Measurements from ENCODE around the gene CYP2D6. TPM values are rescaled to one million over a fixed set of nuclear protein-coding genes. Genes with fewer than 3 reads are reported as not detected.
"Not testable (repeated sequence)": the region's sequence is repeated elsewhere in the genome, so short reads cannot be mapped to it uniquely, and the experiment has no call there.

The CYP2D6 gene
- total RNA-seq, 1 donor from 2014 or later: 0.53 TPM

GRCh38 chr22:42111798-42112197 is 18.8 kb downstream of the CYP2D6 start:
- no peak for TF ChIP-seq CTCF (IDR thresholded peaks at IDR 0.05)
- Histone ChIP-seq H3K4me3 (no peak overlapping the region), H3K4me1 (no peaks in the 10 kb centered on the region), H3K27ac (no peak overlapping the region), H3K9me3 (peaks cover 12 to 17% of the 10 kb centered on the region in 2 donors), H3K27me3 (no peaks in the 10 kb centered on the region), H3K36me3 (peaks cover 0 to 3% of the 10 kb centered on the region in 2 donors)
- intact Hi-C loops (cut with DNase I): no loop called here
- DNase-seq (ENCODE audit: low spot score in 2 of 2): no peak

- DNase-seq (ENCODE audit: low spot score in 2 of 2): no peak
- no peaks in the 10 kb centered on the region for H3K27me3 ChIP-seq
- no peak overlapping the region for H3K27ac ChIP-seq
- intact Hi-C loops (cut with DNase I): no loop called here
- H3K9me3 ChIP-seq: peaks cover 11 to 13% of the 10 kb centered on the region in 2 donors
- no peak for TF ChIP-seq CTCF (IDR thresholded peaks at IDR 0.05)
- H3K36me3 ChIP-seq: no peaks in the 10 kb centered on the region
- H3K4me1 ChIP-seq: no peaks in the 10 kb centered on the region
- H3K4me3 ChIP-seq: no peak overlapping the region
These were observed 21.8 kb downstream of the CYP2D6 start for GRCh38 chr22:42108848-42109247.

GRCh38 chr22:42104332-42104860 is 26.2 kb downstream of the CYP2D6 start:
- H3K9me3 ChIP-seq: peaks cover 31 to 43% of the 10 kb centered on the region in 2 donors
- intact Hi-C loops (cut with DNase I); H3K4me3 ChIP-seq; H3K36me3 ChIP-seq; DNase-seq (ENCODE audit: low spot score in 2 of 2); H3K27ac ChIP-seq; H3K4me1 ChIP-seq; H3K27me3 ChIP-seq: not testable (repeated sequence)

DNA sequence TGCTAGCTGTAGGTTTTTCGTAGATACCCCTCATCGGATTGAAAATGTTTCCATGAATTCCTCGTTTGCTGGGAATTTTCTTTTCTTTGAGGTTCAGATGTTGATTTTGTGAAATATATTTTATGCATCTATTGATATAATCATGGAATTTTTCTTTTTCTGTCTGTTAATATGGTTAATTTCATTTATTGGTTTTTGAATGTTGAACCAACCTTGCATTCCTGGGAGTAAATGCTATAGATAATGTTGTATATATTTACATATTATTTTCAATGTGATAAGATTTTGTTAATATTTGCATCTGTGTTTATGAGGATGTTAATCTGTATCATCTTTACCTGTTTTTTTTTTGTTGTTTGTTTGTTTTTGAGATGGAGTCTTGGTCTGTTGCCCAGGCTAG is 29.4 kb downstream of the CYP2D6 start:
- Histone ChIP-seq H3K27ac (no peak overlapping the region), H3K4me1 (no peaks in the 10 kb centered on the region), H3K4me3 (no peak overlapping the region), H3K36me3 (peaks cover 0 to 5% of the 10 kb centered on the region in 2 donors), H3K9me3 (peaks cover 31 to 43% of the 10 kb centered on the region in 2 donors), H3K27me3 (no peaks in the 10 kb centered on the region)
- DNase-seq (ENCODE audit: low spot score in 2 of 2): no peak
- no peak for TF ChIP-seq CTCF (IDR thresholded peaks at IDR 0.05)
- intact Hi-C loops (cut with DNase I): no loop called here

GRCh38 chr22:42091455-42091782 is 39.2 kb downstream of the CYP2D6 start:
- H3K27ac ChIP-seq: peak overlapping the region; percentile 89 to 93
- no peak for DNase-seq (ENCODE audit: low spot score in 2 of 2)
- H3K9me3 ChIP-seq: no peaks in the 10 kb centered on the region
- intact Hi-C loops (cut with DNase I): loop anchor here (1.0 to 2.0 kb wide), 3 partner anchors 179 to 353 kb away; partner anchors contain the start of gene TCF20
- no peaks in the 10 kb centered on the region for H3K27me3 ChIP-seq
- no peak for TF ChIP-seq CTCF (IDR thresholded peaks at IDR 0.05)
- H3K4me1 ChIP-seq: peaks cover 5 to 16% of the 10 kb centered on the region in 2 donors
- peaks cover 2 to 10% of the 10 kb centered on the region in 2 donors for H3K36me3 ChIP-seq
- peak overlapping the region; percentile 79 to 91 for H3K4me3 ChIP-seq

DNA sequence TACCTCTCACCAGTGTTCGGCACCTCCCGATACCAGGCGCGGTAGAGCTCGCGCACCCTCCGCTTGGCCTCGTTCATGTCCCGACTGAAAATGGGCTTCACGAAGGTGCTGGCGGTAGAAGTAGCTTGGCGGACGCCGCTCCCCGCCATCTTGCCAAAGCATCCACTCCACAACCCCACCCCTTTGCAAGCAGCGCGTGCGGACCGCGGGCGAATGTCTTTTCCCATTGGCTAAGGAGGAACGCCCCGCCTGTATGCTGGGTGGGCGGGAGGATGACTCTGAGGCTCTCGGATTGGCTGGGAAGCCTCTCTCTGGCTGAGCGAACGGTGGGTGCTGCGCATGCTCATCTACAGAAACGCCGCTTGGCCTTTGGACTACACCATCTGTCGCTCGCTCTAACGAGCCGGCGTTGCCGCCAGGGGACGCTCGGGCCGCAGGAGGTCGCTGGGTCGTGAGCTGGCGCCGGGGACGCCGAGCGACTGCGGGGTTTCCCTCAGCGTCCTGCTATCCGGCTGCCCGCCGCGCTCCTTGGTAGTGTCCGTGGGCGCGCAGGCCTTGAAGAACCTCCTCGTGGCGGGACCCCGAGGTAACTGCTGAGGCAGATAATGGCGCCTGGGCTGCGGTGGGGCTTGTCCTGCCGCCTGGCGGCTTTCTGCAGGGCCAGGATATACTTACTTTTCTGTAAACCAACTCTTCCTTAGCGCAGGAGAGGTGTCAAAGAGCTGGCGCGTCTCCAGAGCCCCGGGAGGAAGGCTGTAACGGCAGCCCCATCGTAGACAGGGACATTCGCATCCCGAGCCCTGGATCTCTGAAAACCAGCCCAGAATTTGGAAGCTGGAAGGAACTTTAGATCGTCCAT is 39.8 kb downstream of the CYP2D6 start, which contains the start of gene NDUFA6:
Gene NDUFA6 (minus strand): TSS at position 177 of the 859 bp plus-strand sequence. CDS start 28 bp downstream, at position 149.
- no peaks in the 10 kb centered on the region for H3K27me3 ChIP-seq
- H3K9me3 ChIP-seq: no peaks in the 10 kb centered on the region
- peak within 1 kb of the TSS; percentile 93 to 97 for H3K27ac ChIP-seq
- peaks cover 7 to 16% of the 10 kb centered on the region in 2 donors for H3K36me3 ChIP-seq
- peak; percentile 90 to 98 (median 95) for TF ChIP-seq CTCF (IDR thresholded peaks at IDR 0.05)
- DNase-seq (ENCODE audit: low spot score in 2 of 2): peak; percentile 98 to 99
- H3K4me1 ChIP-seq: peaks cover 5 to 16% of the 10 kb centered on the region in 2 donors
- H3K4me3 ChIP-seq: peak within 1 kb of the TSS; percentile 79 to 91
- intact Hi-C loops (cut with DNase I): loop anchor here (1.0 to 2.0 kb wide), 5 partner anchors 11 to 354 kb away; partner anchors contain the start of genes NAGA and TCF20
